Muscle of leg (tissue), 16 donors: Measurements from ENCODE around the gene COL10A1. TPM values are rescaled to one million over a fixed set of nuclear protein-coding genes. Genes with fewer than 3 reads are reported as not detected.
A peak's percentile ranks its signal among the peaks of the same experiment; 100 is the strongest.

Experiments
- DNase-seq: peaks from one replicate; pipeline ENCODE4 v3.0.0; 2013
- H3K27ac ChIP-seq: one replicate; pipeline ENCODE4 v1.5.1; 2013; ENCODE audit warnings: mild to moderate bottlenecking, low read length, control low read depth
- H3K27me3 ChIP-seq: one replicate; pipeline ENCODE4 v1.6.1; 2013; ENCODE audit warnings: low read length; ENCODE audit not compliant: control insufficient read depth, insufficient read depth
- H3K36me3 ChIP-seq: one replicate; pipeline ENCODE4 v1.6.1; 2013; ENCODE audit warnings: low read length; ENCODE audit not compliant: control insufficient read depth, insufficient read depth
- H3K4me1 ChIP-seq: one replicate; pipeline ENCODE4 v1.6.1; 2013; ENCODE audit warnings: low read length; ENCODE audit not compliant: control insufficient read depth, insufficient read depth
- H3K4me3 ChIP-seq: one replicate; pipeline ENCODE4 v1.5.1; 2013; ENCODE audit warnings: low read length, control low read depth
- H3K9me3 ChIP-seq: replicated peaks from 2 replicates; pipeline ENCODE4 v1.6.1; 2013; ENCODE audit warnings: low read depth, low read length; ENCODE audit not compliant: control insufficient read depth
- WGBS: methylation state at CpG from one replicate; pipeline ENCODE4 v1.1.5; 2013; ENCODE audit warnings: missing lambda C conversion rate; ENCODE audit not compliant: insufficient coverage; 5-methylcytosine and 5-hydroxymethylcytosine counted together
- long read RNA-seq, 11 donors: transcript quantifications; one replicate each; lab custom pipeline, GENCODE V29; 2026
- polyA plus RNA-seq, 8 donors: library from polyadenylated mRNA; unstranded; fragments of 120-200 nt; gene quantifications; one replicate each; pipeline versions ENCODE4 v1.2.1 to v1.2.3, GENCODE V29; 2013; ENCODE audit warnings: inconsistent platforms in 1 of 8, low replicate concordance in 1 of 8; ENCODE audit not compliant: insufficient read length in 8 of 8, insufficient read depth in 1 of 8
- total RNA-seq: library from RNA; stranded (reverse); fragments of 120-200 nt; gene quantifications from one replicate; pipeline ENCODE4 v1.2.4, GENCODE V29; 2013

COL10A1 gene
- total RNA-seq (1.9 TPM), polyA plus RNA-seq (1 to 10 TPM in 1 of 8 donors, under 1 TPM in 7; 0.16 to 1.1 (median 0.29) TPM)
- long read RNA-seq, donor 1: 0 reads
- long read RNA-seq, donor 2: 0 reads
- long read RNA-seq, donor 3: 0 reads
- long read RNA-seq, donor 4: 0 reads
- long read RNA-seq, donor 5, partial matches to known transcripts: 11 of 29 reads
- long read RNA-seq, donor 5, other reads (novel, unspliced or antisense): 18 of 29 reads
- long read RNA-seq, donor 6: 0 reads
- long read RNA-seq, donor 7: 0 reads
- long read RNA-seq, donor 8: 0 reads
- long read RNA-seq, donor 9: 0 reads
- long read RNA-seq, donor 10: 0 reads
- long read RNA-seq, donor 11: 0 reads

- Histone ChIP-seq H3K9me3 (no peaks in the 10 kb centered on the region), H3K4me3 (no peak within 1 kb of the TSS), H3K27ac (no peak within 1 kb of the TSS), H3K36me3 (peaks cover 4% of the 10 kb centered on the region), H3K4me1 (no peaks in the 10 kb centered on the region), H3K27me3 (no peaks in the 10 kb centered on the region)
- WGBS: 100% methylated on average over 3 of the region's 6 CpGs
- no peak for DNase-seq
Observed at GRCh38 chr6:116126032-116126431, at the start of gene COL10A1. Gene COL10A1 (minus strand): TSS chr6:116126132. CDS start chr6:116125492, 640 bp downstream.

GRCh38 chr6:116175344-116175743 lies 49.4 kb upstream of the COL10A1 start:
- Histone ChIP-seq H3K4me1 (no peaks in the 10 kb centered on the region), H3K9me3 (peaks cover 10% of the 10 kb centered on the region), H3K4me3 (no peak overlapping the region), H3K27me3 (no peaks in the 10 kb centered on the region), H3K27ac (no peak overlapping the region), H3K36me3 (peaks cover 2% of the 10 kb centered on the region)
- WGBS: no CpG with 5 or more reads among the region's 2 CpGs
- no peak for DNase-seq

GRCh38 chr6:116173928-116174327 lies 48.0 kb upstream of the COL10A1 start:
- Histone ChIP-seq H3K4me1 (no peaks in the 10 kb centered on the region), H3K27me3 (no peaks in the 10 kb centered on the region), H3K4me3 (no peak overlapping the region), H3K9me3 (peaks cover 10% of the 10 kb centered on the region), H3K36me3 (peaks cover 2% of the 10 kb centered on the region), H3K27ac (no peak overlapping the region)
- no peak for DNase-seq
- no CpG with 5 or more reads among the region's 3 CpGs for WGBS

GRCh38 chr6:116170358-116171057 lies 44.6 kb upstream of the COL10A1 start:
- Histone ChIP-seq H3K27ac (no peak overlapping the region), H3K9me3 (peaks cover 5% of the 10 kb centered on the region), H3K4me1 (no peaks in the 10 kb centered on the region), H3K4me3 (no peak overlapping the region), H3K27me3 (no peaks in the 10 kb centered on the region), H3K36me3 (no peaks in the 10 kb centered on the region)
- WGBS: 80% methylated on average over 1 of the region's 5 CpGs
- DNase-seq: no peak

GRCh38 chr6:116169880-116170279 lies 43.9 kb upstream of the COL10A1 start:
- WGBS: 100% methylated on average over 1 of the region's 2 CpGs
- H3K4me3 ChIP-seq: no peak overlapping the region
- DNase-seq: no peak
- H3K9me3 ChIP-seq: peaks cover 2% of the 10 kb centered on the region
- H3K27ac ChIP-seq: no peak overlapping the region
- no peaks in the 10 kb centered on the region for H3K27me3 ChIP-seq
- H3K36me3 ChIP-seq: no peaks in the 10 kb centered on the region
- no peaks in the 10 kb centered on the region for H3K4me1 ChIP-seq

- WGBS: no CpG with 5 or more reads among the region's 1 CpG
- Histone ChIP-seq H3K36me3 (no peaks in the 10 kb centered on the region), H3K27ac (no peak overlapping the region), H3K9me3 (no peaks in the 10 kb centered on the region), H3K4me3 (no peak overlapping the region), H3K4me1 (no peaks in the 10 kb centered on the region), H3K27me3 (no peaks in the 10 kb centered on the region)
- no peak for DNase-seq
Observed at GRCh38 chr6:116168148-116168547, 42.2 kb upstream of the COL10A1 start.

GRCh38 chr6:116166369-116166768 lies 40.4 kb upstream of the COL10A1 start:
- Histone ChIP-seq H3K9me3 (no peaks in the 10 kb centered on the region), H3K27me3 (no peaks in the 10 kb centered on the region), H3K4me1 (no peaks in the 10 kb centered on the region), H3K36me3 (no peaks in the 10 kb centered on the region), H3K4me3 (no peak overlapping the region), H3K27ac (no peak overlapping the region)
- no CpG with 5 or more reads among the region's 1 CpG for WGBS
- no peak for DNase-seq

- Histone ChIP-seq H3K4me3 (no peak overlapping the region), H3K27ac (no peak overlapping the region), H3K36me3 (no peaks in the 10 kb centered on the region), H3K27me3 (no peaks in the 10 kb centered on the region), H3K9me3 (no peaks in the 10 kb centered on the region), H3K4me1 (no peaks in the 10 kb centered on the region)
- 100% methylated on average over 1 of the region's 1 CpG for WGBS
- no peak for DNase-seq
Observed at GRCh38 chr6:116165596-116165995, 39.7 kb upstream of the COL10A1 start.

- H3K27me3 ChIP-seq: no peaks in the 10 kb centered on the region
- no CpG with 5 or more reads among the region's 3 CpGs for WGBS
- H3K9me3 ChIP-seq: no peaks in the 10 kb centered on the region
- H3K36me3 ChIP-seq: no peaks in the 10 kb centered on the region
- no peak overlapping the region for H3K27ac ChIP-seq
- H3K4me1 ChIP-seq: no peaks in the 10 kb centered on the region
- no peak overlapping the region for H3K4me3 ChIP-seq
- no peak for DNase-seq
Observed at GRCh38 chr6:116159782-116160524, 34.0 kb upstream of the COL10A1 start.

- DNase-seq: peak; percentile 4
- Histone ChIP-seq H3K27me3 (no peaks in the 10 kb centered on the region), H3K9me3 (no peaks in the 10 kb centered on the region), H3K4me1 (no peaks in the 10 kb centered on the region), H3K4me3 (no peak overlapping the region), H3K36me3 (no peaks in the 10 kb centered on the region), H3K27ac (no peak overlapping the region)
- WGBS: no CpG with 5 or more reads among the region's 3 CpGs
Observed at GRCh38 chr6:116158641-116159040, 32.7 kb upstream of the COL10A1 start.
